ENCODE data around the gene KIFC1. TPM values are rescaled to one million over a fixed set of nuclear protein-coding genes. Genes with fewer than 3 reads are reported as not detected.

KIFC1 gene
- total and polyA plus RNA-seq, 2 donors (not counting 1 experiment from before 2014, with no cell fraction given), result 0.79 to 1.0 TPM

DNA sequence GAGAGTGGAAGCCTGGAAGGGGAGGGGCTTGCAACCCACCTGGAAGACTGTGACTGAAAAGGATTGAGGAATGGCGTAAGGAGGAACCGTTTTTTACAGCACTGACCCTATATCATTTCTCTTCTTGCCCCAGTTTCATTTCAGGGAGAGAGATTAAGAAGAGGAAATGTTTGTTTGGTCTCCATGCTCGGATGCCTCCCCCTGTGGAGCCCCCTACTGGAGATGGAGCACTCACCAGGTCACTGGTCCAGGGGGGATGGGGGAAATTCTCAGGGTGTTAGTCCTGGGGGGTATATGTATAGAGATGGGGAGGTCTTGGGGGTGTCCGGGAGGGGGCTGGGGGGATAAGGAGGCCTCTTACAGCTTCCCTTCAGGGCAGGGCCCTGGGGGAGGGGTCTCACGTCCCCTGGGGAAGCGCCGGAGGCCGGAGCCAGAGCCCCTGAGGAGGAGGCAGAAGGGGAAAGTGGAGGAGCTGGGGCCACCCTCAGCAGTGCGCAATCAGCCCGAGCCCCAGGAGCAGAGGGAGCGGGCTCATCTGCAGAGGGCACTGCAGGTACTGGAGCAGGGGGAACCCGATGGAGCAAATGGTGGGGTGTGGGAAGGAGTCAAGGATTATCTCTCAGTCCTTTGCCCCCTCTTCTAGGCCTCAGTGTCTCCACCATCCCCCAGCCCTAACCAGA lies 23.1 kb downstream of the KIFC1 start:
- ChIA-PET CTCF (interaction anchor here (1.7 kb wide), 1 partner anchor 137 kb away, joined by 5 read pairs; the partner anchor contains the start of gene B3GALT4), POLR2A (no interaction called here)
- H3K27ac ChIP-seq (ENCODE audit: low read length in 2 of 2), result peak overlapping the region; percentile 50 to 93
- peaks cover 13% of the 10 kb centered on the region for H4K20me1 ChIP-seq (ENCODE audit: control insufficient read depth, insufficient read depth, low read length, poor library complexity, severe bottlenecking)
- Mint-ChIP-seq H3K4me3 (peak overlapping the region; percentile 53), H3K4me1 (peaks cover 82% of the 10 kb centered on the region), H3K27ac (peak overlapping the region; percentile 87), H3K27me3 (no peaks in the 10 kb centered on the region), H3K9me3 (ENCODE audit: insufficient read depth) (no peaks in the 10 kb centered on the region)
- peak overlapping the region; percentile 97 for H3K4me2 ChIP-seq (replicated peaks; ENCODE audit: low read depth, low read length, poor library complexity, severe bottlenecking)
- peaks cover 57 to 84% of the 10 kb centered on the region in 2 donors for H3K4me1 ChIP-seq (ENCODE audit: control insufficient read depth in 2 of 2, insufficient read depth in 2 of 2, low read length in 2 of 2)
- intact Hi-C loops (cut with micrococcal nuclease), result no loop called here
- 78% methylated on average over 6 of the region's 12 CpGs for WGBS (ENCODE audit: insufficient coverage)
- no peak overlapping the region for H2AFZ ChIP-seq (ENCODE audit: insufficient read depth, low read depth, low read length, poor library complexity, severe bottlenecking)
- H3K9ac ChIP-seq (ENCODE audit: low read length), result no peak overlapping the region
- no peak overlapping the region for H3K4me3 ChIP-seq (ENCODE audit: control extremely low read depth in 1 of 5, extremely low read depth in 1 of 5, insufficient read depth in 1 of 5, low read depth in 2 of 5, low read length in 4 of 5)
- peaks cover 0 to 3% (median 0%) of the 10 kb centered on the region in 4 experiments for H3K27me3 ChIP-seq (replicated peaks in 1 of 4; ENCODE audit: control extremely low read depth in 1 of 4, control insufficient read depth in 3 of 4, insufficient read depth in 4 of 4, low read length in 3 of 4)
- TF ChIP-seq EZH2 (IDR thresholded peaks at IDR 0.05; ENCODE audit: borderline replicate concordance, insufficient read depth, low read depth, low read length, poor library complexity, severe bottlenecking), result no peak
- TF ChIP-seq, protein P1, sequence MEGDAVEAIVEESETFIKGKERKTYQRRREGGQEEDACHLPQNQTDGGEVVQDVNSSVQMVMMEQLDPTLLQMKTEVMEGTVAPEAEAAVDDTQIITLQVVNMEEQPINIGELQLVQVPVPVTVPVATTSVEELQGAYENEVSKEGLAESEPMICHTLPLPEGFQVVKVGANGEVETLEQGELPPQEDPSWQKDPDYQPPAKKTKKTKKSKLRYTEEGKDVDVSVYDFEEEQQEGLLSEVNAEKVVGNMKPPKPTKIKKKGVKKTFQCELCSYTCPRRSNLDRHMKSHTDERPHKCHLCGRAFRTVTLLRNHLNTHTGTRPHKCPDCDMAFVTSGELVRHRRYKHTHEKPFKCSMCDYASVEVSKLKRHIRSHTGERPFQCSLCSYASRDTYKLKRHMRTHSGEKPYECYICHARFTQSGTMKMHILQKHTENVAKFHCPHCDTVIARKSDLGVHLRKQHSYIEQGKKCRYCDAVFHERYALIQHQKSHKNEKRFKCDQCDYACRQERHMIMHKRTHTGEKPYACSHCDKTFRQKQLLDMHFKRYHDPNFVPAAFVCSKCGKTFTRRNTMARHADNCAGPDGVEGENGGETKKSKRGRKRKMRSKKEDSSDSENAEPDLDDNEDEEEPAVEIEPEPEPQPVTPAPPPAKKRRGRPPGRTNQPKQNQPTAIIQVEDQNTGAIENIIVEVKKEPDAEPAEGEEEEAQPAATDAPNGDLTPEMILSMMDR (IDR thresholded peaks at IDR 0.05), result peak; percentile 58
- peak; percentile 75 for DNase-seq
- H3K79me2 ChIP-seq (ENCODE audit: control insufficient read depth, insufficient read depth, low read length), result peaks cover 49% of the 10 kb centered on the region
- no peak for ATAC-seq (ENCODE audit: low read depth)
- no peaks in the 10 kb centered on the region for H3K9me3 ChIP-seq (ENCODE audit: control extremely low read depth in 1 of 3, control insufficient read depth in 2 of 3, insufficient read depth in 1 of 3, low read length in 2 of 3)
- H3K36me3 ChIP-seq (replicated peaks in 1 of 2; ENCODE audit: control extremely low read depth in 1 of 2, control insufficient read depth in 1 of 2, extremely low read depth in 1 of 2, insufficient read depth in 2 of 2, low read length in 1 of 2), result peaks cover 0 to 44% of the 10 kb centered on the region in 2 experiments

DNA sequence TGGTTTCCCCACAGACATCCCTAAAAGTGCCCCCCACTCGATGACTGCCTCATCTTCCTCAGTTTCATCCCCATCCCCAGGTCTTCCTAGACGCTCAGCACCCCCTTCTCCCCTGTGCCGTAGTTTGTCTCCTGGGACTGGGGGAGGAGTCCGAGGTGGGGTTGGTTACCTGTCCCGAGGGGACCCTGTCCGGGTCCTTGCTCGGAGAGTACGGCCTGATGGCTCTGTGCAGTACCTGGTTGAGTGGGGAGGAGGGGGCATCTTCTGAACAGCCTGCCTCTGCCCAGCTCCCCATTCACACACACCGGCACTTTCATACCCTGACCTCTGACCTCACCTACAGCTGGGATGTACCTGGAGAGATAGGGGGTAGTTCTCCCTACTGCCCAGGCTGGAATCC lies 24.2 kb downstream of the KIFC1 start:
- no peak overlapping the region for H2AFZ ChIP-seq (ENCODE audit: insufficient read depth, low read depth, low read length, poor library complexity, severe bottlenecking)
- Mint-ChIP-seq H3K27me3 (no peaks in the 10 kb centered on the region), H3K27ac (peak overlapping the region; percentile 64), H3K4me3 (peak overlapping the region; percentile 71), H3K9me3 (ENCODE audit: insufficient read depth) (no peaks in the 10 kb centered on the region), H3K4me1 (peaks cover 78% of the 10 kb centered on the region)
- H3K4me3 ChIP-seq (ENCODE audit: control extremely low read depth in 1 of 5, extremely low read depth in 1 of 5, insufficient read depth in 1 of 5, low read depth in 2 of 5, low read length in 4 of 5), result no peak overlapping the region
- H3K4me2 ChIP-seq (replicated peaks; ENCODE audit: low read depth, low read length, poor library complexity, severe bottlenecking), result peak overlapping the region; percentile 92
- H3K79me2 ChIP-seq (ENCODE audit: control insufficient read depth, insufficient read depth, low read length), result peaks cover 49% of the 10 kb centered on the region
- no peak for TF ChIP-seq EZH2 (IDR thresholded peaks at IDR 0.05; ENCODE audit: borderline replicate concordance, insufficient read depth, low read depth, low read length, poor library complexity, severe bottlenecking)
- TF ChIP-seq, protein P1 (IDR thresholded peaks at IDR 0.05), result no peak
- no peaks in the 10 kb centered on the region for H3K9me3 ChIP-seq (ENCODE audit: control extremely low read depth in 1 of 3, control insufficient read depth in 2 of 3, insufficient read depth in 1 of 3, low read length in 2 of 3)
- H3K9ac ChIP-seq (ENCODE audit: low read length), result no peak overlapping the region
- peaks cover 13% of the 10 kb centered on the region for H4K20me1 ChIP-seq (ENCODE audit: control insufficient read depth, insufficient read depth, low read length, poor library complexity, severe bottlenecking)
- ChIA-PET CTCF (interaction anchor here (1.7 kb wide), 1 partner anchor 138 kb away, joined by 5 read pairs; the partner anchor contains the start of gene B3GALT4), POLR2A (interaction anchor here (1.3 kb wide), 1 partner anchor 155 kb away, joined by 4 read pairs; no protein-coding TSS in a partner anchor)
- H3K27me3 ChIP-seq (replicated peaks in 1 of 4; ENCODE audit: control extremely low read depth in 1 of 4, control insufficient read depth in 3 of 4, insufficient read depth in 4 of 4, low read length in 3 of 4), result peaks cover 0 to 3% (median 0%) of the 10 kb centered on the region in 4 experiments
- peaks cover 0 to 44% of the 10 kb centered on the region in 2 experiments for H3K36me3 ChIP-seq (replicated peaks in 1 of 2; ENCODE audit: control extremely low read depth in 1 of 2, control insufficient read depth in 1 of 2, extremely low read depth in 1 of 2, insufficient read depth in 2 of 2, low read length in 1 of 2)
- ATAC-seq (ENCODE audit: low read depth) (no peak), DNase-seq (no peak)
- peak overlapping the region in 1 of 2 donors; percentile 93 for H3K27ac ChIP-seq (ENCODE audit: low read length in 2 of 2)
- intact Hi-C loops (cut with micrococcal nuclease), result no loop called here
- peaks cover 57 to 83% of the 10 kb centered on the region in 2 donors for H3K4me1 ChIP-seq (ENCODE audit: control insufficient read depth in 2 of 2, insufficient read depth in 2 of 2, low read length in 2 of 2)
- WGBS (ENCODE audit: insufficient coverage), result no CpG with 5 or more reads among the region's 9 CpGs

Data from B cell (primary cell).